ENCODE measurements around the gene NUCB1.
"Not testable (repeated sequence)": the region's sequence is repeated elsewhere in the genome, so short reads cannot be mapped to it uniquely, and the experiment has no call there.

The NUCB1 gene

GRCh38 chr19:48874303-48875135 lies 25.6 kb upstream of the NUCB1 start:
- peak; percentile 32 for DNase-seq

GRCh38 chr19:48876043-48876981 lies 23.8 kb upstream of the NUCB1 start:
- DNase-seq = not testable (repeated sequence)

- DNase-seq = no peak
Observed at GRCh38 chr19:48877855-48878195, 22.3 kb upstream of the NUCB1 start.

GRCh38 chr19:48878196-48879024 lies 21.7 kb upstream of the NUCB1 start:
- no peak for DNase-seq

GRCh38 chr19:48879025-48879637 lies 21.0 kb upstream of the NUCB1 start:
- DNase-seq = no peak

GRCh38 chr19:48879696-48880095 lies 20.4 kb upstream of the NUCB1 start:
- not testable (repeated sequence) for DNase-seq

GRCh38 chr19:48881741-48882657 lies 18.1 kb upstream of the NUCB1 start:
- no peak for DNase-seq

- DNase-seq = no peak
Observed at GRCh38 chr19:48883726-48884125, 16.4 kb upstream of the NUCB1 start.

- DNase-seq = no peak
Observed at GRCh38 chr19:48887861-48888612, 12.1 kb upstream of the NUCB1 start.

GRCh38 chr19:48889496-48889895 lies 10.6 kb upstream of the NUCB1 start:
- DNase-seq = not testable (repeated sequence)

- no peak for DNase-seq
Observed at GRCh38 chr19:48890551-48890950, 9.6 kb upstream of the NUCB1 start.

- DNase-seq = no peak
Observed at GRCh38 chr19:48895226-48895625, 4.9 kb upstream of the NUCB1 start.

GRCh38 chr19:48896191-48896720 lies 3.9 kb upstream of the NUCB1 start:
- DNase-seq = no peak

GRCh38 chr19:48897181-48897580 lies 2.9 kb upstream of the NUCB1 start:
- DNase-seq = no peak

GRCh38 chr19:48899386-48899749 lies 744 bp upstream of the NUCB1 start:
- not testable (repeated sequence) for DNase-seq

- DNase-seq = no peak
Observed at GRCh38 chr19:48900477-48901406, 630 bp downstream of the NUCB1 start.

GRCh38 chr19:48902291-48902690 lies 2.2 kb downstream of the NUCB1 start:
- DNase-seq = not testable (repeated sequence)

GRCh38 chr19:48903788-48904187 lies 3.7 kb downstream of the NUCB1 start:
- not testable (repeated sequence) for DNase-seq

- no peak for DNase-seq
Observed at GRCh38 chr19:48905664-48906063, 5.6 kb downstream of the NUCB1 start.

Measured in activated gamma-delta T cell (primary cell).